Neutrophil (primary cell): ENCODE data around the gene SUSD1.

Experiments used
- H3K27ac ChIP-seq: fragments of 200-600 bp; sonication (generic); 2 replicates; pipeline ENCODE4 v1.5.1; 2016; ENCODE audit warnings: mild to moderate bottlenecking, moderate library complexity
- H3K27me3 ChIP-seq: fragments of 200-600 bp; sonication (generic); 2 replicates; pipeline ENCODE4 v1.6.0; 2016; ENCODE audit warnings: mild to moderate bottlenecking
- H3K36me3 ChIP-seq: fragments of 200-600 bp; sonication (generic); 2 replicates; pipeline ENCODE4 v1.5.1; 2017
- H3K4me1 ChIP-seq, 2 experiments: fragments of 200-600 bp in 1 of 2; sonication (generic) in 1 of 2; 1 replicate in 1 of 2; 2 replicates in 1 of 2; pipeline versions ENCODE4 v1.5.1 to v1.6.1; 2013 to 2016; ENCODE audit warnings: low read depth in 1 of 2, low read length in 1 of 2, mild to moderate bottlenecking in 1 of 2, moderate library complexity in 1 of 2; ENCODE audit not compliant: control insufficient read depth in 1 of 2, insufficient read depth in 1 of 2
- H3K4me3 ChIP-seq, 2 experiments: fragments of 200-600 bp in 1 of 2; sonication (generic) in 1 of 2; 1 replicate in 1 of 2; 2 replicates in 1 of 2; pipeline ENCODE4 v1.5.1; 2013 to 2016; ENCODE audit warnings: low read depth in 1 of 2, low read length in 1 of 2, mild to moderate bottlenecking in 1 of 2, moderate library complexity in 1 of 2
- H3K9me3 ChIP-seq: fragments of 200-600 bp; sonication (generic); 2 replicates; pipeline ENCODE4 v1.5.1; 2016
- TF ChIP-seq, protein P1 (sequence below): fragments of 200-600 bp; sonication (generic); IDR thresholded peaks from 2 replicates; pipeline ENCODE4 v1.5.1; 2016; ENCODE audit warnings: antibody characterized with exemption

Gene SUSD1

DNA sequence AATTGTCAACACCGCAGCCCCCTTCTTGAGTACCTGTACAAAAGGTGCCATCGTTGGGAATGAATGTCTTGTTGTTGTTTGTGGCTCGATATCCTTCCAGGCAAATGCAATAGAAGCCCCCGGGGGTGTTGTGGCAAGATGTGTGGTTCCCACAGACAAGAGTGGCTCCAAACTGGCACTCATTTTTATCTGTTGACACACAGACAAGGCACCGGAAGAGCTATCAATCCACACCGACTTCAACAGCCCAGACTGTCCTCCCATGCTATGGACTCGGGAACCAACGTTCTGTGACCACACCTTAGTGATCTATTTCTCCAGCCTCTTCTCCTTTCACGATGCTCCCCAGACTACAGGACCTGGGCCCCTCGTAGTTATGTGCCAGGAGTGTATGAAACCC, 25.9 kb downstream of the SUSD1 start:
- TF ChIP-seq, protein P1, sequence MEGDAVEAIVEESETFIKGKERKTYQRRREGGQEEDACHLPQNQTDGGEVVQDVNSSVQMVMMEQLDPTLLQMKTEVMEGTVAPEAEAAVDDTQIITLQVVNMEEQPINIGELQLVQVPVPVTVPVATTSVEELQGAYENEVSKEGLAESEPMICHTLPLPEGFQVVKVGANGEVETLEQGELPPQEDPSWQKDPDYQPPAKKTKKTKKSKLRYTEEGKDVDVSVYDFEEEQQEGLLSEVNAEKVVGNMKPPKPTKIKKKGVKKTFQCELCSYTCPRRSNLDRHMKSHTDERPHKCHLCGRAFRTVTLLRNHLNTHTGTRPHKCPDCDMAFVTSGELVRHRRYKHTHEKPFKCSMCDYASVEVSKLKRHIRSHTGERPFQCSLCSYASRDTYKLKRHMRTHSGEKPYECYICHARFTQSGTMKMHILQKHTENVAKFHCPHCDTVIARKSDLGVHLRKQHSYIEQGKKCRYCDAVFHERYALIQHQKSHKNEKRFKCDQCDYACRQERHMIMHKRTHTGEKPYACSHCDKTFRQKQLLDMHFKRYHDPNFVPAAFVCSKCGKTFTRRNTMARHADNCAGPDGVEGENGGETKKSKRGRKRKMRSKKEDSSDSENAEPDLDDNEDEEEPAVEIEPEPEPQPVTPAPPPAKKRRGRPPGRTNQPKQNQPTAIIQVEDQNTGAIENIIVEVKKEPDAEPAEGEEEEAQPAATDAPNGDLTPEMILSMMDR: no peak
- no peaks in the 10 kb centered on the region for H3K4me1 ChIP-seq

DNA sequence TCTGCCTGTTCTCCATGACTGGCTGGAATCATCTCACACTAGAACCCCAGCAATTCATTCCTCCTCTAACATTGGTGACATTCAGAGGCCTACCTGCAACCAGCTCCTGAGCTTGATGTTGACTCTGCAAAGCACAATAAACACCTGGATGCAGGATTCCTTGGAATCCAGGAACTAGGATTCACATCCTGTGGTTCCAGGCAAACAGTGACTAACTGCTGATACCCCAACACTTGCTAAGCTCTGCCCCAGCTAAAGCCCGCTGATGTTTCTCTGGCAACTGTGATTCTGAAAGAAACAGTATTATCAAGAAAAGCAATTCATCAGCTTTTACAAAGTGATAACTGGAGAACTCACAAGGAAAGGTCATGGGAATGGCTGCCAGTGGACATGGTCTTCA, 29.2 kb downstream of the SUSD1 start:
- no peak overlapping the region for H3K4me3 ChIP-seq
- H3K27me3 ChIP-seq: no peaks in the 10 kb centered on the region
- TF ChIP-seq, protein P1: no peak
- H3K27ac ChIP-seq: no peak overlapping the region
- peaks cover 50% of the 10 kb centered on the region for H3K36me3 ChIP-seq
- no peaks in the 10 kb centered on the region for H3K9me3 ChIP-seq
- no peaks in the 10 kb centered on the region for H3K4me1 ChIP-seq

More for the DNA sequence above, 25.9 kb downstream of the SUSD1 start:
- Histone ChIP-seq H3K36me3 (peaks cover 32% of the 10 kb centered on the region), H3K27ac (no peak overlapping the region), H3K27me3 (no peaks in the 10 kb centered on the region), H3K4me3 (no peak overlapping the region), H3K9me3 (no peaks in the 10 kb centered on the region)

DNA sequence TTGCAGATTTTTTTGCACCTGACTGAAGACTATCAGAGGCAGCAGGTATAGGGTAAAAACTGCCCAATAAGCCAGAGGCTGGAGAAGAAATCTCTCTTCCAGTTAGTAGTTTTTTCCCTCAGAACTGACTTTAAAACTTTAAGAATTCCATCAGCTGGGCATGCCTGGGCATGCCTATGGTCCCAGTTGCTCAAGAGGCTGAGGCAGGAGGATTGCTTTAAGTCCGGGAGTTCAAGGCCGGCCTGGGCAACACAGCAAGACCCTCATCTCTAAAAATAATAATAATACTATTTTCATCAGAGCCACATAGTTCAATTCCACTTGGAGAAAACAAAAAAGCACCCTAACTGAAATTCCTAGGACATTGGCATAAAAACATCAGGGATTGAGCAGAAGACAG, 30.3 kb downstream of the SUSD1 start:
- H3K27ac ChIP-seq: no peak overlapping the region

GRCh38 chr9:112142420-112142819, 32.7 kb downstream of the SUSD1 start:
- no peaks in the 10 kb centered on the region for H3K4me1 ChIP-seq
- TF ChIP-seq, protein P1: no peak
- no peak overlapping the region for H3K4me3 ChIP-seq
- H3K9me3 ChIP-seq: no peaks in the 10 kb centered on the region
- no peak overlapping the region for H3K27ac ChIP-seq
- H3K36me3 ChIP-seq: peaks cover 31% of the 10 kb centered on the region
- no peaks in the 10 kb centered on the region for H3K27me3 ChIP-seq

More for the DNA sequence above, 30.3 kb downstream of the SUSD1 start:
- no peaks in the 10 kb centered on the region for H3K27me3 ChIP-seq
- H3K4me3 ChIP-seq: no peak overlapping the region
- H3K36me3 ChIP-seq: peaks cover 47% of the 10 kb centered on the region
- no peaks in the 10 kb centered on the region for H3K4me1 ChIP-seq
- no peaks in the 10 kb centered on the region for H3K9me3 ChIP-seq
- TF ChIP-seq, protein P1: no peak

- TF ChIP-seq, protein P1: no peak
- H3K27ac ChIP-seq: no peak overlapping the region
- H3K36me3 ChIP-seq: peaks cover 31% of the 10 kb centered on the region
- no peaks in the 10 kb centered on the region for H3K9me3 ChIP-seq
- no peak overlapping the region for H3K4me3 ChIP-seq
- H3K27me3 ChIP-seq: no peaks in the 10 kb centered on the region
- no peaks in the 10 kb centered on the region for H3K4me1 ChIP-seq
Observed at GRCh38 chr9:112140936-112141335, 34.2 kb downstream of the SUSD1 start.

- H3K27ac ChIP-seq: no peak overlapping the region
- H3K9me3 ChIP-seq: no peaks in the 10 kb centered on the region
- no peaks in the 10 kb centered on the region for H3K4me1 ChIP-seq
- peaks cover 22% of the 10 kb centered on the region for H3K36me3 ChIP-seq
- H3K27me3 ChIP-seq: no peaks in the 10 kb centered on the region
- no peak overlapping the region for H3K4me3 ChIP-seq
- TF ChIP-seq, protein P1: no peak
Observed at GRCh38 chr9:112137066-112137465, 38.0 kb downstream of the SUSD1 start.
